Germinal center (tissue), 1 donor: ENCODE data around the gene LAMP2.
A peak's percentile ranks its signal among the peaks of the same experiment; 100 is the strongest.
"Not testable (repeated sequence)": the region's sequence is repeated elsewhere in the genome, so short reads cannot be mapped to it uniquely, and the experiment has no call there.

Experiments
- DNase-seq: peaks from one replicate; pipeline ENCODE4 v3.0.0; 2012; ENCODE audit warnings: mixed read lengths, low spot score

Gene LAMP2

DNA sequence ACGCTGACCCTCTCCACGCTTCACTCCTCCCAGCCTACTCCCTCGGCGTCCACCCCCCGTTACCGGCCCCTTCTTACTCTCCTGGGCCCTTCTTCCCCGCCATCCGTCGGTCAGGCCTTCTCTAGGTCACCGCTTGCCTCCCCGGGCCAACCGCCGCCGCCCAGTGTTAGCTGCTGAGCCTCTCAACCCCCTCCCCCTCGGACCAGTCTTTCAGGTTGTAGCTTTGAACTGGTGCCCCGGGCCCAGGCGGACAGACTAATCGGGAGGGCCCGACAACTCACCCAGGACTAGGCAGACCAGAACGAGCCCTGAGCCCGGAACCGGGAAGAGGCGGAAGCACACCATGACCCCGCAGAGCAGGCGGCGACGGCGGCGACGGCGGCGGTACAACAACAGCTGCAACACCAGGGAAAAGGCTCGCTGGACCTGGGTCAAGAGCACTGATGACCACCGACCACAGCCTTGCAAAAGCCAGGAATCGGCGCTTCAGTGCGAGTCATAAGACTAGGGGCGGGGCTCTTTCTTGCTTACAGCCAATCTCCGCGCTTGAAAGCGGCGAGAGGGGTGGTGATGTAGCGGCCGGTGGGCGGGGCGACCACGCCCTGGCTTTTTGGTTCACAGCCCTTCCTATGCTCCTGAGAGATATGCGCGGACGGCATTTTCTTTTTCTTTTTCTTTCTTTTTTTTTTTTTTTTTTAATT, at the start of gene LAMP2:
LAMP2 (minus strand) TSS at position 472 of the 701 bp plus-strand sequence; CDS start at position 345, 127 bp downstream.
- DNase-seq: peak; percentile 84

DNA sequence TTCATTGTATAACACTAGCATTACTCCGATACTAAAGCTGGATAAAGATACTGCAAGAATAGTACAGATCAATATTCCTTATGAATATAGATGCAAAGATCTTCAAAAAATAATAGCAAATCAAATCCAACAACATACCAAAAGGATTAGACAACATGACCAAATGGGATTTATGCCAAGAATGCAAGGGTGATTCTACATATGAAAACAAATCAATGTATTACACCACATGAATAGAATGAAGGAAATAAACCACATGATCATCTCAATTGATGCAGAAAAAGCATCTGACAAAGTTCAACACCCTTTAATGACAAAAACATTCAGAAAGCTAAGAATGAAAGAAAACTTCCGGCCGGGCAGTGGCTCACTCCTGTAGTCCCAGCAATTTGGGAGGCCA, 48.8 kb upstream of the LAMP2 start:
- DNase-seq: no peak

DNA sequence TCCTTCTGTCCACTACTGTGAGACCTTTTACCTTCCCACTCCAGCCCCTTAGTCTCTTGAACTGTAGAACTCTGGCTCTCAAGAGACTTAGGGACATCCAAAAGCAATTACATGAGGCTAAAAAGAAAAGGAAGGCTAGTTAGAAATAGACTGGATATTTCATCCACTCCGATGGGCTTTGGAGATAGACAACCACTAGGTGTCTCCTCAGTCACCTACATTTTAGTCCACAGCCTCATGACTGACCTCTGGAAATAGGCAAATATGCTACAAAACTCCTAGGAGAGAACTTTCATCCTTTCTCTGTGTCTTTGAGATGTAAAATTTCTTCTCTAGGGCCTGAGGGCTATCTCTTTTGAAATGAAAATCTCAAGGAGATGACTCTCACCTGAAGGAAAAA, 45.1 kb upstream of the LAMP2 start:
- no peak for DNase-seq

DNA sequence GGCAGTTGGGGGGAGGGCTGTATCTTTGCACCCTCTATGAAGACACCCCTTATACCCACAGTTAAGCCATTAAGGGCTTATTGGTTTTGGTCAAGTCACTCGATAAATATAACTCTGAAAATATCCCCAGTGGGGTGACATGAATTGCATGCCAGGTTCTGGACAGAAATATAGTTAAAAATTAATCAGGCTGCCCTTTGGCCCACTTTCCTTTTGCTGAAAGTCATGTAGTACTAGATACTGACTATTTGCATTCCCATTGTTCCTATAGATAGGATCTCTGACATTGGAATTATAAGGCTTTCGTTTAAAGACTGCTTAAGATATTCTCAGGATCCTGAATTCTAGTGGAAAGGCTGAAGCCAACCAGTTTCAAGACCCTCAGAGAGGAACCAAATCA, 43.5 kb upstream of the LAMP2 start:
- DNase-seq: no peak

- DNase-seq: no peak
Observed at GRCh38 chrX:120512222-120512621, 43.1 kb upstream of the LAMP2 start.

GRCh38 chrX:120504569-120504968, 35.5 kb upstream of the LAMP2 start:
- no peak for DNase-seq

DNA sequence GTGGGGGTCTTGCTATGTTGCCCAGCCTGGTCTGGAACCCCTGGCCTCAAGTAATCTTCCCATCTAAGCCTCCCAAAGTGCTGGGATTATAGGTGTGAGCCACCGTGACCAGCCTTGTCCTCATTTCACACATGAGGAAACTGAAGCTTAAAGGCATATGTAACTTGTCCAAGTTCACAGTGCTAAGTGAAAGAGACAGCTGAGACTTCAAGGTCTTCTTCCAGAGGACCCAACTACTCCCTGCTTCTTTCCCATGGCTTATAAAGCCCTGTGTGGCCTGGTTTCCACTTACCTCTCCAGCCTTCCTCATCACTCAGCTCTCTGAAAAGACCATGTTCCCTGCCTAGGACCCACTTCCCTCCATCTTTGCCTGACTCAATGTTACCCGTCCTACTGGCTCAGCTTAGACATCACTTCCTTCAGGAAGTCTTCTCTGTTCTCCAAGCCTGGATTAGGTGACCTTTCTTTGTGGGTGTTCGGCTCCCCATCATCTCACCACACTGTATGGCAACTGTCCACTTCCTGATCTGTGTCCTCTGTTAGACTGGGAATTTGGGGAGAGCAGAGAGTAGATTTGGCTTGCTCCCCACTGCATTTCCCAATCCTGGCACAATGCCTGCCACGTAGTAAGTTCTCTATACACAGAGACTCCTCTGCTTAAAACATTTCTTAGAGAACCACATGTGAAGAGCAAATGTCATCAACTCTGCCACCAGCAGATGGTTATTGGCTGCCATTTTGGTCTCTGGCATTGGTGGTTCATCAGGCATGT, 30.4 kb upstream of the LAMP2 start:
- no peak for DNase-seq

DNA sequence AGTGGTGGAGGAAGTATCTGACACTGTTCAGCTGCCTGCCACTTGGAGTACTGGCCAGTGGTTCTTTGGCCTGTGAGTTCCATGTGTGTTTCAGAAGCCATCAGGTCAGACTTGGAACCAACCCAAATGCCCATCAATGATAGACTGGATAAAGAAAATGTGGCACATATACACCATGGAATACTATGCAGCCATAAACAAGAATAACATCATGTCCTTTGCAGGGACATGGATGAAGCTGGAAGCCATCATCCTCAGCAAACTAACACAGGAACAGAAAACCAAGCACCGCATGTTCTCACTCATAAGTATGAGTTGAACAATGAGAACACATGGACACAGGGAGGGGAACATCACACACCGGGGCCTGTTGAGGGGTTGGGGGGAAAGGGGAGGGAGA, 21.0 kb upstream of the LAMP2 start:
- not testable (repeated sequence) for DNase-seq

DNA sequence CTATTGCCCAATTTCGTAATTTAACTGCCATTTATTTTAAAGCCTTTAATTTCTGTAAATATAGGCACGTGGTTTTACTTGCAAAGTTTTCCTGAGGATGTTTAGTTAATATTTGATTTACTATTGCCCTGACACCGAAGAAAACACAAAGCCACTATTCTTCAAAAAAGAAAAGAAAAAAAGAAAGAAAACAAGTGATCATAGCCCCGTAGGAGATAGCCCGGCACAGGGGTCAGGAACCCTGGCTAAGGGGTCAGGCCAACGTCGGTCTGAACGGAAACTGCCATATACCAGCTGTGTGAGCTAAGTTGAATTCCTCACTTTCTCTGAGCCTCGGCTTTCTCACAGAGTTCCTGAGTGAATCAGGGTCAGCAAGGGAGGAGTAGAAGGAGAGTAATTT, 17.7 kb upstream of the LAMP2 start:
- DNase-seq: no peak

GRCh38 chrX:120485638-120486520, 16.8 kb upstream of the LAMP2 start:
- peak; percentile 41 for DNase-seq

DNA sequence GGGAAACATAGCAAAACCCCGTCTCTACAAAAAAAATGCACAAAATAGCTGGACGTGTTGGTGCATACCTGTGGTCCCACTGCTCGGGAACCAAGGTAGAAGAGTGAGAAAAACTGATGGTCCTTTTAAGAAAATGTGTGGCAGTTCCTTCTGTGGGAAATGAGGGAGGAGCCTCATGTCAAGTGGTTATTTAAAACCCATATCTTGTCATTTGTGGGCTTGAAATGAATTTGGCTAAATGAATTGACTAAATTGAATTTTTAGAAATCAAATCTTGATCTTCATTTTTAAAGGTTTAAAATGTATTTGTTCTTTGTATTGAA, 16.2 kb upstream of the LAMP2 start:
- no peak for DNase-seq

DNA sequence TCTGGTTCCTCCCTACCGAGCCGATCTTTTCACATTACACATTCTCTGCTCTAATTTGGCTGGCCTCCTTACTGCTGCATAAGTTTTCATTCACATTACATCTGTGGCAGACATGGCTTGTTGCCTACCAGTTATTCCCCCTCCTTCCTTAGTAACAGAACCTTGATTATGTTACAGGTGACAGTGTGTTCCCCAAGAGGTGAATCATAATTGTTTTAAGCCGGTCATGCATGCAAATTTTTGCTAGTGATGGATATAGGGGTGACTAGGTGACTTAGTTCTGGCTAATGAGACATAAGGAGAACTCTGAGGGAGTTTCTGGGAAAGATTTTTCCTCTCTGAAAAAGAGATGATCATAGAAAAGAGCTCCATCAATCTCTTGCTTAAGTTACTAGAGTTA, 8.4 kb upstream of the LAMP2 start:
- no peak for DNase-seq

DNA sequence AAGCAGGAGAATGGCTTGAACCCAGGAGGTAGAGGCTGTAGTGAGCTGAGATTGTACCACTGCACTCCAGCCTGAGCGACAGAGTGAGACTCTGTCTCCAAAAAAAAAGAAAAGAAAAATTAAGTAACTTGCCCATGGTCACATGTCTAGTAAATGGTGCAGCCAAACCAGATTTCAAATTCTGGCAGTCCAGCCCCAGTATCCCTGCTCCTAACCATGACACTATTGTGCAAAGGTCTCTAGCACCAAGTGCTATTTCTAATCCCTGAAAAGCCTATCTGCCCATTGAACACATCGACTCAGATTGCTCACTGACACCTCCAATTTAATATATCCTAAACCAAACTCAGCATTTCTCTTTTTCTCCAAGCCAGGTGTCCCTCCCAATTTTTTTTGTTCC, 7.6 kb upstream of the LAMP2 start:
- no peak for DNase-seq

DNA sequence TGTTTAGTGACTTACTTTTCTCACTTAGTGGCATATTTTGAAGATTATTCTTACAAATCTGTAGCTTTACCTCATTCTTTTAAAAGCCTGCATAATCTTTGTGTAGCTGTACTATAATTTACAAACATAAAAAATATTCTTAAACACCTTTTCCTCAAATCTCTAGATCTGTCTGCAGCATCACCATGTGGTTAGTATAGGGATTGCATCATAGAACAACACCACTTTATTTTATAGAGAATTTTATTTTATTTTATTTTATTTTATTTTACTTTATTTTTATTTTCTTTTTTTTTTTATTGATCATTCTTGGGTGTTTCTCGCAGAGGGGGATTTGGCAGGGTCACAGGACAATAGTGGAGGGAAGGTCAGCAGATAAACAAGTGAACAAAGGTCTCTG, 6.4 kb upstream of the LAMP2 start:
- peak; percentile 14 for DNase-seq

GRCh38 chrX:120474085-120474484, 5.0 kb upstream of the LAMP2 start:
- DNase-seq: no peak

DNA sequence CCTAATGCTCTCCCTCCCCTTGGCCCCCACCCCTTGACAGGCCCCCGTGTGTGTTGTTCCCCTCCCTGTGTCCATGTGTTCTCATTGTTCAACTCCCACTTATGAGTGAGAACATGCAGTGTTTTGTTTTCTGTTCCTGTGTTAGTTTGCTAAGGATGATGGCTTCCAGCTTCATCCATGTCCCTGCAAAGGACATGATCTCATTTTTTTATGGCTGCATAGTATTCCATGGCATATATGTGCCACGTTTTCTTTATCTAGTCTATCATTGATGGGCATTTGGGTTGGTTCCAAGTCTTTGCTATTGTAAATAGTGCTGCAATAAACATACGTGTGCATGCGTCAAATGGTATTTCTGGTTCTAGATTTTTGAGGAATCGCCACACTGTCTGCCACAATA, 561 bp upstream of the LAMP2 start:
- not testable (repeated sequence) for DNase-seq

DNA sequence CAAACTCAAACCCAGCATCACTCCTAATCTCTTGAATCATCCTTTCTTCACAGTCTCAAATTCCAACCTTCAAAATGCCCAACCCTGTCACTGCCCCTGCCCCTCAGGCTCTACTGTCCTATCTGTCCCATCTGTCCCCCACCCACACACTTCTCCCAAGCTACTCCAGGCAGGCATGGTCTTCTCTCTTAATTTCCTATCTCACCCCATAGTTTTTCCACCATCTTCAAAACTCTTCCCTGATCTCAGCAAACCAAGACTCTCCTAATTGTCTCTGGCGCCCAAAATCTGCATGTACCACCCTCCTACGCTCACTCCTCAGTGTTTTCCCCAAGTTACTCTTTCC, 644 bp downstream of the LAMP2 start:
- DNase-seq: no peak

DNA sequence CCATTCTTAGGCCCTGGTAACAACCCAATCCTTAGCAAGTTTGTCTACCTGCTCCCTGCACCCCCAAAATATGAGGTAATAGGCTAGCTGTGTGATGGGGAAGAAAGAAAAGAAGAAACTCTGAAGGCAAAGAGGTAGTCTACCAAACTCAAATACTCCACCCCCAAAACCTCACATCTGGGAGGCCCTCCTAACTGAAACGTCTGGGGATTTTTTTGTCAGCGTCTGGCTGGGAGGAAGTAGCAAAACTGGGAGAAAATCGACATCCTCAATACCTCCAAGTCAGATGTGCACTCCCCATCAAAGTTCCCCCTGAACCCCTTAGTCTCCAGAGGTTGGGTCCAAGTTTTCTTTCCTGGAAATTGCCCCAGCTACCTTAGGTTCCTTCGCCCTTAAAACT, 1.0 kb downstream of the LAMP2 start:
- DNase-seq: no peak

DNA sequence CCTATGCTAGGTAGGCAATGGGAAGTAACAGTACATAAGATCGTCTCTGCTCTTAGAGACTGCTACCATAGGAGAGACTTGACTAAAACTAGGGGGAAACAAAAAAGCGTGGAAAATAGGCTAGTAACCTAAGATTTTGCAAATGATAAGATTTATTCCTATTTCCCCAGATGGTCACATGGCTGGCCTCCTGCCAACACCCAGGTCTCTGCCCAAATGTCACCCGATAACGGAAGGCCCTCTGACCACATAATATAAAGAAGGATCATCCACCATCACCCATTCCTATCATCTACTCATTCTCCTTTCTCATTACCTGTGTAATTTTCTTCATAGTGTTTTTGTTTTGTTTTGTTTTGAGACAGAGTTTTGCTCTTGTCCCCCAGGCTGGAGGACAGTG, 4.7 kb downstream of the LAMP2 start:
- no peak for DNase-seq

GRCh38 chrX:120463241-120463640, 5.9 kb downstream of the LAMP2 start:
- DNase-seq: no peak

- DNase-seq: no peak
Observed at GRCh38 chrX:120462370-120462769, 6.7 kb downstream of the LAMP2 start.

GRCh38 chrX:120459309-120459708, 9.8 kb downstream of the LAMP2 start:
- DNase-seq: no peak

GRCh38 chrX:120457766-120458180, 11.3 kb downstream of the LAMP2 start:
- DNase-seq: peak; percentile 8
